Endothelial cell (in vitro differentiated cells): ENCODE data around the gene CLIC6. TPM values are rescaled to one million over a fixed set of nuclear protein-coding genes. Genes with fewer than 3 reads are reported as not detected.

Experiments used
- DNase-seq: peaks from one replicate; pipeline ENCODE4 v3.0.0; 2021; ENCODE audit warnings: low spot score
- H3K27ac Mint-ChIP-seq: one replicate; pipeline ENCODE4 v1.8.0; 2021; ENCODE audit warnings: mixed read lengths, inconsistent platforms; ENCODE audit not compliant: unreplicated experiment
- H3K27me3 Mint-ChIP-seq: one replicate; pipeline ENCODE4 v1.8.0; 2021; ENCODE audit warnings: mild to moderate bottlenecking, moderate library complexity, mixed read lengths, inconsistent platforms; ENCODE audit not compliant: unreplicated experiment
- H3K36me3 Mint-ChIP-seq: one replicate; pipeline ENCODE4 v1.8.0; 2021; ENCODE audit warnings: mild to moderate bottlenecking, low read depth, mixed read lengths, inconsistent platforms; ENCODE audit not compliant: unreplicated experiment
- H3K4me1 Mint-ChIP-seq: one replicate; pipeline ENCODE4 v1.8.0; 2021; ENCODE audit warnings: mild to moderate bottlenecking, mixed read lengths, inconsistent platforms; ENCODE audit not compliant: unreplicated experiment
- H3K4me3 Mint-ChIP-seq: one replicate; pipeline ENCODE4 v1.8.0; 2021; ENCODE audit warnings: mild to moderate bottlenecking, mixed read lengths, inconsistent platforms; ENCODE audit not compliant: unreplicated experiment
- H3K9me3 Mint-ChIP-seq: one replicate; pipeline ENCODE4 v1.8.0; 2021; ENCODE audit warnings: mixed read lengths, inconsistent platforms; ENCODE audit not compliant: unreplicated experiment
- total RNA-seq: library from RNA; stranded (reverse); fragmentation: NEBNext Ultra II Directional; extraction: Animal tissue kit (Norgen Biotek cat#: 25700); gene quantifications from one replicate; pipeline ENCODE4 v1.2.1, GENCODE V29; 2021; ENCODE audit not compliant: unreplicated experiment
- TF ChIP-seq, protein P1 (sequence below): fragments of 200-600 bp; sonication (generic); IDR thresholded peaks from one replicate; pipeline ENCODE4 v1.5.0; 2021; ENCODE audit warnings: antibody characterized with exemption; ENCODE audit not compliant: unreplicated experiment

CLIC6 gene
- total RNA-seq, 1 donor from 2014 or later, result 5.4 TPM

DNA sequence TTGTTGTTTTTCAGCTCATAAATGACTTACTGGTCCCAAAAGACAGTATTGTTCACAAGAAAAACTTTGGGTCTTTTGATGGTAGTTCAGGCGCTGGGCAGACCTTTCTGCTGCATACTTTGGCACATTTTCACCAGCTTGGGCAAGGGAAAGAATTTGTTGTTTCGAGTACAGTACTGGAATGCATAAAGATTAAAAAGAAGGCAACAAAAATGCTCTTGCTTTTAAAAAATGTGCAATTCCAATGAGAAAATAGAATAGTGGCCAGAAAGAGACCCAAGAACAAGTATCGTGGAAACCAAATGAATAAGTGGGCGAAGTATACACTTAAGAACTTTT is 56.0 kb downstream of the CLIC6 start:
- Mint-ChIP-seq H3K27ac (no peak overlapping the region), H3K4me3 (no peak overlapping the region), H3K36me3 (no peaks in the 10 kb centered on the region), H3K9me3 (no peaks in the 10 kb centered on the region), H3K27me3 (no peaks in the 10 kb centered on the region), H3K4me1 (peaks cover 6% of the 10 kb centered on the region)
- TF ChIP-seq, protein P1, sequence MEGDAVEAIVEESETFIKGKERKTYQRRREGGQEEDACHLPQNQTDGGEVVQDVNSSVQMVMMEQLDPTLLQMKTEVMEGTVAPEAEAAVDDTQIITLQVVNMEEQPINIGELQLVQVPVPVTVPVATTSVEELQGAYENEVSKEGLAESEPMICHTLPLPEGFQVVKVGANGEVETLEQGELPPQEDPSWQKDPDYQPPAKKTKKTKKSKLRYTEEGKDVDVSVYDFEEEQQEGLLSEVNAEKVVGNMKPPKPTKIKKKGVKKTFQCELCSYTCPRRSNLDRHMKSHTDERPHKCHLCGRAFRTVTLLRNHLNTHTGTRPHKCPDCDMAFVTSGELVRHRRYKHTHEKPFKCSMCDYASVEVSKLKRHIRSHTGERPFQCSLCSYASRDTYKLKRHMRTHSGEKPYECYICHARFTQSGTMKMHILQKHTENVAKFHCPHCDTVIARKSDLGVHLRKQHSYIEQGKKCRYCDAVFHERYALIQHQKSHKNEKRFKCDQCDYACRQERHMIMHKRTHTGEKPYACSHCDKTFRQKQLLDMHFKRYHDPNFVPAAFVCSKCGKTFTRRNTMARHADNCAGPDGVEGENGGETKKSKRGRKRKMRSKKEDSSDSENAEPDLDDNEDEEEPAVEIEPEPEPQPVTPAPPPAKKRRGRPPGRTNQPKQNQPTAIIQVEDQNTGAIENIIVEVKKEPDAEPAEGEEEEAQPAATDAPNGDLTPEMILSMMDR, result no peak
- no peak for DNase-seq

DNA sequence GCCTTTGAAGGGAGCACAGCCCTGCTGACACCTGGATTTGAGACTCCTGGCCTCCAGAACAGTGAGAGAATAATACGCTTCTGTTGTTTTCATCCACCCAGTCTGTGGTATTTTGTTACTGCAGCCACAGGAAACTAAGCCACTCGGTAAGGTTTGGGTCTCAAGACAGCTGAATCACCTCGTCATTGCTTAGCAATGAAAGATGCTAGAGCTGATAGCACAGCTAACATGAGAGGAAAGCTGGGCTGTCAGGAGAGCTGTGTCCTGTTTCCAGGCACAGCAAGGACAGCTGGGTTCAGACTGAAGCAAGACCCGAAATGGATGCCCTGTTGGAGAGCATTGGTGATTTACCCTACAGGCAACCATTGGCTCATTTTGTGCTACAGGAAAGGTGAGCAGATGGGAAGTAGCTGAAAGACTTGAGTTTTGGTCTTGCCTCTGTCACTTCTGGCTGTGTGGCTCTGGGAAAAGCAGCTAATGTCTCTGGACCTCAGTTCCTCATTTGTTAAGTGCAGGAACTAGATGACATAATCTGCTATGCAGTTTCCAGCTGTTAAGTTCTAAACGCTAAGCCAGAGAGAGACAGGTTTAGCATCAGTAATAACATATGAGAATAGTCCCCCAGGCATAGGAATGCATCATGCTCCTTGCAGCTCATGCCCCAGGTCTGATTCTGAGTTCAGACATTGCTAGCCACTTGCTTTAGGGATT is 58.0 kb downstream of the CLIC6 start:
- Mint-ChIP-seq H3K27me3 (no peaks in the 10 kb centered on the region), H3K9me3 (no peaks in the 10 kb centered on the region), H3K36me3 (no peaks in the 10 kb centered on the region), H3K4me3 (no peak overlapping the region), H3K27ac (no peak overlapping the region), H3K4me1 (no peaks in the 10 kb centered on the region)
- TF ChIP-seq, protein P1, result no peak
- no peak for DNase-seq

DNA sequence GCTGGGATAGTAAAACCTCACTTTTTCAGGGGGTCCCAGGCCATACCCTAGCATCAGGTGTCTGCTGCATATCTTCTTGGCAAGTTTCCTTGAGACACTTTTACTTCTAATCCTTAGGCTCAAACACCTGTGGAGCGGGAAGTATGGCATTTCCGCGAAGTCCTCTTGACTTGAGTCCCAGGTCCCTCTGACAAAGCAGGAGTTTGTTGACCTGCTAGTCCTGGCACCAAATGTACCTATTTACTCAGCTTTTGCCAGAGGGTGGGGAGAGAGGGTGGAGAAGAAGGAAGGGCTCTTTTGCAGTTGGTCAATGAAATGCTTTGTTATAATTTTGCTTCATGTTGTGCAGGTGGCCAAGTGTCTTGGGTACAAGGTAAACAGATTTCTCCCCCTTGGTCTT is 59.7 kb downstream of the CLIC6 start:
- no peak for DNase-seq
- H3K9me3 Mint-ChIP-seq, result no peaks in the 10 kb centered on the region
- H3K27ac Mint-ChIP-seq, result no peak overlapping the region
- no peak overlapping the region for H3K4me3 Mint-ChIP-seq
- H3K36me3 Mint-ChIP-seq, result no peaks in the 10 kb centered on the region
- H3K27me3 Mint-ChIP-seq, result no peaks in the 10 kb centered on the region
- H3K4me1 Mint-ChIP-seq, result no peaks in the 10 kb centered on the region
- TF ChIP-seq, protein P1, result no peak

DNA sequence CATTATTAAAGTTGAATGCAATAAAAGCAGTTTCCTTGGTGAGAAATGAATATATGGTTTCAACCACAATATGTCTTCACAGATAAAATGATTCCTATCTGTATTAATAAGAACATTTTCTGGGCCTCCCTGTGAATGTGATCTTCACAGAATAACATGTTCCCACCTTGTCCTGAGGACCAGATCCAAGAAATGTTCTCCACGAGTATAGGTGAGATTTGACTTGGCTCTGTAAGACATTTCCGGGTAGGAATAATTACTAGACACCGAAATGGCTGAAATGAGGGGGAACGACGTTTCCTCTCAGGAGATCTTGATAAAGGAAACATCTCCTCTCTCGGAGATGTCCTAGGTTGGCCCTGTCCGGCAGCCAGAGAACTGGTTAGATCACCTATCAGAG is 61.4 kb downstream of the CLIC6 start:
- DNase-seq, result no peak

More for the DNA sequence above, 61.4 kb downstream of the CLIC6 start:
- Mint-ChIP-seq H3K36me3 (no peaks in the 10 kb centered on the region), H3K4me3 (no peak overlapping the region), H3K27ac (no peak overlapping the region), H3K27me3 (no peaks in the 10 kb centered on the region), H3K4me1 (no peaks in the 10 kb centered on the region), H3K9me3 (no peaks in the 10 kb centered on the region)
- TF ChIP-seq, protein P1, result no peak
